ENCODE results near the gene TROAP.
"Not testable (repeated sequence)": the region's sequence is repeated elsewhere in the genome, so short reads cannot be mapped to it uniquely, and the experiment has no call there.

Gene TROAP

DNA sequence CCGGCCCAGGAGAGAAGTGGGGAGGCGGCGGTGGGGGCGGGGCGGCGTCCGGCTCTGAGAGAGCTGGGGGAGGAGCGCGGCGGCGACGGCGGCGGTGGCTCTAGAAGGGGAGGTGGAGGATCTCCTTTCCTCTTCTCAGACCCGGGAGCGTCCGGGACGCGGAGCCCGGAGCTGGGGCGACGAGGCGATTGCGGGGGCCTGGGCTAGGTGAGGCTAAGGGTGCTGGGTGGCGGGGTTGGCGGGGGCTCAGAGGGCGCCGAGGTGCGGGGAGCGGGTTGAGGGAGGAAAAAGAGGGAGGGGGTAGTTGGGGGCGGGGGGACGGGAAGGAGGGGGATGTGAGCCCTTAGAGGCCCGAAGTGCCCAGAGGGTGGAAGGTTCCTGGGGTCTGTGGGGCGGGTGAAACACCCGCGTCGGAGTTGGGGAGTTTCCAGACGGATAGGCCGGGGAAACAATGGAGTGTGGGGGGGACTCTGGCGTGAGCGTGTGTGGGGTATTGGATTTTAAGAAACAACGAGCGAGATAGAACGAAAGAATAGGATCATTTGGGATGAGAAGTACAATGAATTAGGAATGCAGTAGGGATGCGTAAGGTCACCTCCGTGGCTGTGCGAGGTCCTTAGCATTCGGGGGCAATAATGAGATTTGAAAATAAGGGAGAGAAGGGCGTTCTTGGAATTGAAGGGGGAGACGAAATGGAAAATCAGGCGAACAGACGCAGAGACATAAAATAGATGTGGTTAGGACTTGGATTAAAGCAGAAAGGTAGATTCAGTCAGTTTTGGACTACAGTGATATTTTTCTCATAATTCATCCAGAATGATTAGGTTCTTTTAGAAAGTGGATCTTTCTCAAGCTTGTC, 44.6 kb downstream of the TROAP start, which contains the start of gene SPATS2:
Gene SPATS2, plus strand, starts transcription at position 82 of the 859 bp plus-strand sequence. CDS start 93,551 bp downstream, outside the sequence.
- Mint-ChIP-seq H3K36me3 (peaks cover 1 to 5% of the 10 kb centered on the region in 2 donors), H3K9me3 (no peaks in the 10 kb centered on the region), H3K4me3 (peak within 1 kb of the TSS; percentile 82 to 90), H3K27ac (peak within 1 kb of the TSS; percentile 98), H3K4me1 (peaks cover 24 to 41% of the 10 kb centered on the region in 2 donors), H3K27me3 (no peaks in the 10 kb centered on the region)
- DNase-seq (no peak), ATAC-seq (replicated peaks) (peak in 1 of 2 donors; percentile 4)

DNA sequence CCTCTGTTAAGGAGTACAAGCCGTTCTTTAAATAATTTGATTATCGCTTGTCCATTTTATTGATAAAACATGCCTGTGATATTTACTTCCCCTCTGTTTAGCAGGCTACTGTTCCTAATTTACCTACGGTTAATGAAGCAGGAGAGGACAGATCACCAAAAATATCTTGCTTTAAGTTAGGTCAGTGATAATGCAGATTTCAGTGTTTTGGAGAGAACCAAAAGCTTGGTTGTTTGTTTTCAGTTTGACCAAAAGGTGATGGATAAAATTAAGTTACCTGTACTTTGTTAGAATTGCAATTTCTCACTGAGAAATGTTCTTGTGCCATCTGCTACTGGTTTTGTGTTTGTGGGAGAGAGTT, 45.2 kb downstream of the TROAP start:
- no peak for ATAC-seq (replicated peaks)
- DNase-seq = no peak
- H3K4me1 Mint-ChIP-seq = peaks cover 24 to 41% of the 10 kb centered on the region in 2 donors
- peak overlapping the region; percentile 82 to 90 for H3K4me3 Mint-ChIP-seq
- H3K9me3 Mint-ChIP-seq = no peaks in the 10 kb centered on the region
- peaks cover 1 to 5% of the 10 kb centered on the region in 2 donors for H3K36me3 Mint-ChIP-seq
- peak overlapping the region; percentile 26 for H3K27ac Mint-ChIP-seq
- H3K27me3 Mint-ChIP-seq = no peaks in the 10 kb centered on the region

DNA sequence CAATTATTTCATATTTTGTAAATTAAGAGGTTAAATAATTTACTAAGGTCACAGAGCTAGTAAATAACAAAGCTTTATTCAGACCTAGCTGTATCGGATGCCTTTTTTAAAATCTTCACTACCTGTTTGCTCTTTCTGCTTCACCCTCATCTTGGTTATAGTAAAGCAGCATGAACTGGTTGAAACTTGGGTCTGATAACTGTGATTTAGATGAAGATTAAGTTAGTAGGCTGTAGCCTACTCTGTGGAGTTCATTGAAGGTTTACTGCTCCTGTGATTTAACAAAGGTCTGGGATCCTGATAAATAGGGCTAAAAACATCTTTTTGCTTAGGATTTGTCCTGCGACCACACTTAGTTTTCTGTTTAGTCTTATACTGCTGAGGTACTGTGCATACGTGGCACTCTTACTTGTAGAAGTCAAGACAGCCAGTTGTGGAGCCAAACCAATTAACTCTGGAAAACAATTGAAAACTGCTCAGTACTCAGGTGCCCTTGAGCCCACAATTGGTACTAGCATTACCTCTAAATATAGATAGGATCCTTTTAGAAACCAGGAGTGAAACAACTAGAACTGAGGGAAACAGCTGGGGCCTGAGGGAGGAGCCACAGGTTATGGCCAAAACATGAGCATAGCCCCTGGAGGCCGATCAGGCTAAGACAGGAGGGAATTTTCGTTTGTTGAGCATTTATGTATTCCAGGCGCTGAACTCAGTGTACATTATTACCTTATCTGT, 46.5 kb downstream of the TROAP start:
- Mint-ChIP-seq H3K27ac (no peak overlapping the region), H3K4me3 (peak overlapping the region; percentile 32 to 37), H3K27me3 (no peaks in the 10 kb centered on the region), H3K9me3 (no peaks in the 10 kb centered on the region), H3K4me1 (peaks cover 24 to 41% of the 10 kb centered on the region in 2 donors), H3K36me3 (peaks cover 1 to 5% of the 10 kb centered on the region in 2 donors)
- no peak for DNase-seq
- peak; percentile 10 to 22 for ATAC-seq (replicated peaks)

DNA sequence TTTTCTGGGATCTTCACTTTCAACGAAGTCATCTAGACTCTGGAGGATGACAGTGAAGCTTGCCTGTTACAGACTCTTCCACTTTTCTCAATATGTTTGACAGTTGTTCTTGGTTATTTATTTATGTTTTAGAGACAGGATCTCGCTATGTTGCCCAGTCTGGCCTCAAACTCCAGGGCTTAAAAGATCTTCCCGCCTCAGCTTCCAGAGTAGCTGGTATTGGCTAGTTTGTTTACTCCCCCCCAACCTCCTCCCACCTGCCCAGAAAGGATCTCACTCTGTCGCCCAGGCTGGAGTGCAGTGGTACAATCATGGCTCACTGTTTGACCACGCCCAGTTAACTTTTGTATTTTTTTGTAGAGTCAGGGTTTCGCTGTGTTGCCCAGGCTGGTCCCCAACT, 47.5 kb downstream of the TROAP start:
- Mint-ChIP-seq H3K27me3 (no peaks in the 10 kb centered on the region), H3K4me1 (peaks cover 24 to 41% of the 10 kb centered on the region in 2 donors), H3K36me3 (peaks cover 1 to 5% of the 10 kb centered on the region in 2 donors), H3K4me3 (no peak overlapping the region), H3K27ac (no peak overlapping the region), H3K9me3 (no peaks in the 10 kb centered on the region)
- no peak for ATAC-seq (replicated peaks)
- DNase-seq = no peak

DNA sequence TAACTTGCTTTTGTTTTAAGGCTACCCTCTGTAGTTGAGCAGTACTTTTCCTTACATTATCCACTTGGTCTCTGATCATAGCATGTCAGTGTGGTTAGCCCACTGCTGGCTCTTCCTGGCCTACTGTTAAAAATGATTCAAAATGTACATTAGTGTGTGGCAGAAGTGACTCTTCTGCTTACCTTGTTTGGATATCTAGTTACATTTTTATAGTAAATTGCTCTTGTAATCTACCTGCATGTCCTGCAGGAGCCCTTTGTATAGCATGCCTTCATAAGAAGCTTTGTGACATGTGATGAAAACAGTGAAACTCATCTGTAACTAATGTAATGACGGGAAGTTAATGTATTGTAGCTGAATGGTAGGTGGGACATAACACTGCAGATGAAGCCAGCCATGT, 52.4 kb downstream of the TROAP start:
- Mint-ChIP-seq H3K4me1 (peaks cover 8 to 15% of the 10 kb centered on the region in 2 donors), H3K27me3 (no peaks in the 10 kb centered on the region), H3K27ac (no peak overlapping the region), H3K36me3 (peaks cover 0 to 5% of the 10 kb centered on the region in 2 donors), H3K4me3 (no peak overlapping the region), H3K9me3 (no peaks in the 10 kb centered on the region)
- DNase-seq = no peak
- ATAC-seq (replicated peaks) = no peak

DNA sequence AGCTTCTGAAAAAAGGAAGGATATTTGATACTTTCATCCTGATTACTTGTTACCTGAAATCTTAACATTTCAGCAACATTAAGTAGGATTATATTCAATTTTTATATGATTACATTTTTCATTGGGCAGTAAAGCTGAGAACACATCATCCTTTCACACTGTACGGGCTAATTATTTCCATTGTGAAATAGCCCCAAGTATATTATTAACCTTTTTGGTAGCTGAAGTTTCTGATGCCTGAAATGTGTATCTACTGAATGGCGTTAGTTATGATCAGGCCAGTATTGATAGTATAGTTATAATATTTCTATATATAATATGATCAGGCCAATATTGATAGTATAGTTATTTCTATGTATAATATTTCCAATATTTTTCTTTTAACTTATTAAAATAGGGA, 54.3 kb downstream of the TROAP start:
- ATAC-seq (replicated peaks) (no peak), DNase-seq (no peak)
- Mint-ChIP-seq H3K4me1 (no peaks in the 10 kb centered on the region), H3K27me3 (no peaks in the 10 kb centered on the region), H3K27ac (no peak overlapping the region), H3K9me3 (no peaks in the 10 kb centered on the region), H3K36me3 (peaks cover 0 to 2% of the 10 kb centered on the region in 2 donors), H3K4me3 (no peak overlapping the region)

DNA sequence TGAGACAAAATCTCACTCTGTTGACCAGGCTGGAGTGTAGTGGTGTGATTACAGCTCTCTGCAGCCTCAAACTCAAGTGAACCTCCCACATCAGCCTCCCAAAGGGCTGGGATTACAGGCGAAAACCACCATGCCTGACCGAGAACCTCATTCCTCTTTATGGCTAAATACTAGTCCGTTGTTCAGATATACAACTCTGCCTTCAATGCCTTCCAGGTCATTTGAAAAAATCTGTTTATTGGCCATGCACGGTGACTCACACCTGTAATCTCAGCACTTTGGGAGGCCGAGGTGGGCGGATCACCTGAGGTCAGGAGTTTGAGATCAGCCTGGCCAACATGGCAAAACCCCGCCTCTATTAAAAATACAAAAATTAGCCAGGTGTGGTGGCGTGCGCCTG, 57.1 kb downstream of the TROAP start:
- DNase-seq; H3K4me1 Mint-ChIP-seq; ATAC-seq (replicated peaks); H3K9me3 Mint-ChIP-seq; H3K4me3 Mint-ChIP-seq; H3K27me3 Mint-ChIP-seq; H3K36me3 Mint-ChIP-seq; H3K27ac Mint-ChIP-seq: not testable (repeated sequence)
